SJSA1 (cell line): ENCODE measurements around the gene CCL13. TPM values are rescaled to one million over a fixed set of nuclear protein-coding genes. Genes with fewer than 3 reads are reported as not detected.

Source experiments
- DNase-seq, 2 experiments: peaks; one replicate each; pipeline ENCODE4 v3.0.0-alpha.2; 2015 to 2020; ENCODE audit warnings: low spot score in 2 of 2, low read depth in 1 of 2
- H3K27ac ChIP-seq: fragments of 250-450 bp; sonication (Bioruptor Pico); 2 replicates; pipeline ENCODE4 v1.5.1; 2020; ENCODE audit warnings: mild to moderate bottlenecking, moderate library complexity
- H3K27me3 ChIP-seq: fragments of 250-450 bp; sonication (Bioruptor Pico); replicated peaks from 2 replicates; pipeline ENCODE4 v1.5.1; 2020; ENCODE audit warnings: mild to moderate bottlenecking, moderate library complexity
- H3K36me3 ChIP-seq: fragments of 250-450 bp; sonication (Bioruptor Pico); 2 replicates; pipeline ENCODE4 v1.5.1; 2020; ENCODE audit warnings: mild to moderate bottlenecking
- H3K4me1 ChIP-seq: fragments of 250-450 bp; sonication (Bioruptor Pico); replicated peaks from 2 replicates; pipeline ENCODE4 v1.6.1; 2021; ENCODE audit warnings: mild to moderate bottlenecking
- H3K4me3 ChIP-seq: fragments of 250-450 bp; sonication (Bioruptor Pico); 2 replicates; pipeline ENCODE4 v1.5.1; 2020; ENCODE audit warnings: mild to moderate bottlenecking
- H3K9me3 ChIP-seq: fragments of 250-450 bp; sonication (Bioruptor Pico); replicated peaks from 2 replicates; pipeline ENCODE4 v1.5.1; 2020; ENCODE audit warnings: mild to moderate bottlenecking
- total RNA-seq: library from RNA; depleted of rRNA; stranded (reverse); fragments of >200 nt; shearing (Covaris generic); gene quantifications from 2 replicates; pipeline ENCODE4 v1.2.3, GENCODE V29; 2014

The CCL13 gene
- total RNA-seq, 1 experiment from 2014 or later: not detected

DNA sequence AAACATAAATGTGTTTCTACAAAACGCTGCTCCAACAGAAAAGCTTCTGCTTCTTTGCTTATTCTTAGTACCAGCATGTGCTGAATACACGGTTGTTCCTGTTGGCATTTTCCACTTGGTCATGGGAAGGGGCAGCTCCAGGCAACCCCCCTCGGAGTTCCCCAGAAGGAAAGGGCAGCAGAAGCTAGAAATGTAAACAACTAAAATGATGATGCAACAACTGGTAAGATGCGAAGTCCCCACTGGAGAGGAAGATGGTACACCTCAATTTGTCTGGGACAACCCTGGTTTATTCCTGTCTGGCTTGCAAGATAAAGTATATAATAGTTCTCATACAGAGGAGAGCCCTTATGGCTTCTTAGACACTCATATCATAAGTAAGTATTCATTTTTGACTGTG lies 9.2 kb upstream of the CCL13 start:
- Histone ChIP-seq H3K4me3 (no peak overlapping the region), H3K27ac (no peak overlapping the region), H3K27me3 (no peaks in the 10 kb centered on the region), H3K36me3 (no peaks in the 10 kb centered on the region), H3K9me3 (no peaks in the 10 kb centered on the region), H3K4me1 (peaks cover 6% of the 10 kb centered on the region)
- DNase-seq: no peak

DNA sequence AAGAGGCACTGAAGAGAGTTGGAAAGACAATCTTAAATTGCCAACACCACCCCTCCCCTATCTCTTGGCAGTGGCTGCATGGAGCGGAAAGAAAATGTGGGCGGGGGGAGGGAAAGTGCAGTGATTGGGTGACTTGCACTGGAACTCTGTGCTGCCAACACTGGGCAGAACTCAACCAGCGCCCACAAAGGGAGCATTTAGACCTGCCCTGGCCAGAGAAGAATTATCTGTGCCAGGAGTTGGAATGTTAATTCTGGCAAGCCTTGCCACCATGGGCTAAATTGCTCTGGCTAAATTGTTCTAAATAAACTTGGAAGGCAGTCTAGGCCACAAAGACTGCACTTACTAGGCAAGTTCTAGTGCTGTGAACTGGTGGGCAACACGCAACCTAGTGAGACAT lies 6.5 kb upstream of the CCL13 start:
- H3K4me1 ChIP-seq: peaks cover 6% of the 10 kb centered on the region
- no peak for DNase-seq
- H3K9me3 ChIP-seq: no peaks in the 10 kb centered on the region
- H3K27ac ChIP-seq: no peak overlapping the region
- no peak overlapping the region for H3K4me3 ChIP-seq
- H3K36me3 ChIP-seq: no peaks in the 10 kb centered on the region
- 0 out of 2 replicates have a peak, but pooled peaks cover 2% of the 10 kb centered on the region for H3K27me3 ChIP-seq

DNA sequence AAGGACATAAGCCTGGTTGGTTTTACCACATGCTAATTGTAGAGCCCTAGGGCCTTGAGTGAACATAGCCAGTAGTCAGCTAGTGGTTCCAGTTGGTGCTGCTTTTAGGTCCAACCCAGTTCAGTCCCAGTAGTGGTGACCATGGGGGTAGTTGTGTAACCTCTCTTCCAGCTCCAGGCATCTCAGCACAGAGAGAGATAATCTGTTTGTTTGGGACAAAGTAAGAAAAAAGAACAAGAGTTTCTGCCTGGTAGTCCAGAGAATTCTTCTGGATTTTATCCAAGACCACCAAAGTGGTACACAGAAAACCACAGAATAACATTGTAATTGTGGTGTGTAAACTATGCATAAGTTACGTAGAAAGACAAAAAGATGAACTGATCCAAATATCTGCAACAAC lies 5.2 kb upstream of the CCL13 start:
- DNase-seq: peak in 1 of 2 experiments; percentile 66
- H3K27ac ChIP-seq: no peak overlapping the region
- no peaks in the 10 kb centered on the region for H3K9me3 ChIP-seq
- peaks cover 6% of the 10 kb centered on the region for H3K4me1 ChIP-seq
- H3K36me3 ChIP-seq: no peaks in the 10 kb centered on the region
- H3K27me3 ChIP-seq: 0 out of 2 replicates have a peak, but pooled peaks cover 2% of the 10 kb centered on the region
- H3K4me3 ChIP-seq: no peak overlapping the region

DNA sequence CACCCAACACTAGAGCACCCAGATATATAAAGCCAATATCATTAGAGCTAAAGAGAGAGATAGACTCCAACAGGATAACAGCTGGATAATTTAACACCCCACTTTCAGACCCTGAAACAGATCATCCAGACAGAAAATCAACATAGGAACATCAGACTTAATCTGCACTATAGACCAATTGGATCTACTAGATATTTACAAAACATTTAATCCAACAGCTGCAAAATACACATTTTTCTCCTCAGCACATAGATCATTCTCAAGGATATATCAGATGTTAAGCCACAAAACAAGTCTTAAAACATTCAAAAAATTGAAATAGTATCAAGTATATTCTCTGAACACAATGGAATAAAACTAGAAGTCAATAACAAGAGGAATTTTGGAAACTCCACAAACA lies 4.1 kb upstream of the CCL13 start:
- Histone ChIP-seq H3K4me1 (peaks cover 6% of the 10 kb centered on the region), H3K27me3 (0 out of 2 replicates have a peak, but pooled peaks cover 2% of the 10 kb centered on the region), H3K9me3 (no peaks in the 10 kb centered on the region), H3K36me3 (no peaks in the 10 kb centered on the region), H3K27ac (no peak overlapping the region), H3K4me3 (no peak overlapping the region)
- no peak for DNase-seq

DNA sequence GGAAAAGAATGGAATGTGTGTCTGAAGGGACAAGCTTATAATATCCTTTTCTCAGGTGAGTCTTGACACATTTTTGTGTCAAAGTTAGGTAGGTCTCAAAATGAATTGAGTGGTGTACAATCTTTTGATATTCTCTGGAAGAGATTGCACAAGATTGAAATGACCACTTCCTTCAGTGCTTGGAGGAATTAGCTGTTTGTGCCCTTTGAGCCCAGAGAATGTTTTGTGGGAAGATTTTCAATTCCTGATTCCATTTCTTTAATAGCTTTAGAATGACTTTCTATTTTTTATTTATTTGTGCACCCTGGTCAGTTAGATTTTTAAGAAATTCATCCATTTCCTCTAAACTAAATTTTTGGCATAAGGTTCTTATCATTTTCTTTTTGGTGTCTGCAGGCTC lies 1.6 kb upstream of the CCL13 start:
- H3K9me3 ChIP-seq: no peaks in the 10 kb centered on the region
- no peak overlapping the region for H3K4me3 ChIP-seq
- peaks cover 6% of the 10 kb centered on the region for H3K4me1 ChIP-seq
- 0 out of 2 replicates have a peak, but pooled peaks cover 2% of the 10 kb centered on the region for H3K27me3 ChIP-seq
- no peak for DNase-seq
- H3K36me3 ChIP-seq: no peaks in the 10 kb centered on the region
- H3K27ac ChIP-seq: no peak overlapping the region

DNA sequence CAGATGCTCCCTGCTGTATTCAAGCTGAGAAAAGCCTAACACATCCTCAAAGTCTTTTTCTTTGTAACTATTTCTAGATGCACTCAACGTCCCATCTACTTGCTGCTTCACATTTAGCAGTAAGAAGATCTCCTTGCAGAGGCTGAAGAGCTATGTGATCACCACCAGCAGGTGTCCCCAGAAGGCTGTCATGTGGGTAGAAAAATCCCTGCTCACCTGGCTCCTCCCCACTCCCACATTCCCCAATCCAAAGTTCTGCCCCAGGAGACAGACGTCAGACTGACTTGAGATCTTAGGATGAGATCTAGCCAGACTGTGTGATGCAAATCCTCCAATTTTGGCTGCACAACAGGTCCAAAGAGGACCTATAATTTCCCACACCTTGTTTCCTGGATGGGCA lies 1.1 kb downstream of the CCL13 start:
- no peaks in the 10 kb centered on the region for H3K4me1 ChIP-seq

DNA sequence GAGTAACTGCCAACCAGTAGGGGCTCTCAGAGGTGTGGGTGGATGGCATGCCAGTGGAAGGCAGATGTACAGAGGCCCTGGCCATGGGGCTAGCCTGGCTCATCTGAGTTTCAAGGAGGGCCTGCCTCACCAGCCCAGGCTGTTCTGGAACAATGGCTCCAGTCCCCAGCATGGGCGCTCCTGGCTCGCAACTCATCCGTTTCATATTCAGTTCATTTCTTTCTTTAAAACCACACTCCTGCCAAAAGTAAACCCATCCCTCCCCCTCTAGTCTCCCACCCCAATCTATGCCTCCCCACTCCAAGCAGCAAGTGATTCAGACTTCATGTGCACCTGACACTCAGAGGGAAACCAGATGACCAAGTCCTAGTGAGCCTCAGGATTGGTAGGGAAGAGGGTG lies 2.4 kb downstream of the CCL13 start:
- 0 out of 2 replicates have a peak, but pooled peaks cover 2% of the 10 kb centered on the region for H3K27me3 ChIP-seq
- H3K4me3 ChIP-seq: no peak overlapping the region
- no peak overlapping the region for H3K27ac ChIP-seq
- H3K9me3 ChIP-seq: no peaks in the 10 kb centered on the region
- DNase-seq: no peak
- no peaks in the 10 kb centered on the region for H3K36me3 ChIP-seq
- H3K4me1 ChIP-seq: no peaks in the 10 kb centered on the region

More for the DNA sequence above, 1.1 kb downstream of the CCL13 start:
- Histone ChIP-seq H3K9me3 (no peaks in the 10 kb centered on the region), H3K36me3 (no peaks in the 10 kb centered on the region), H3K27ac (no peak overlapping the region), H3K27me3 (0 out of 2 replicates have a peak, but pooled peaks cover 2% of the 10 kb centered on the region), H3K4me3 (no peak overlapping the region)
- no peak for DNase-seq

DNA sequence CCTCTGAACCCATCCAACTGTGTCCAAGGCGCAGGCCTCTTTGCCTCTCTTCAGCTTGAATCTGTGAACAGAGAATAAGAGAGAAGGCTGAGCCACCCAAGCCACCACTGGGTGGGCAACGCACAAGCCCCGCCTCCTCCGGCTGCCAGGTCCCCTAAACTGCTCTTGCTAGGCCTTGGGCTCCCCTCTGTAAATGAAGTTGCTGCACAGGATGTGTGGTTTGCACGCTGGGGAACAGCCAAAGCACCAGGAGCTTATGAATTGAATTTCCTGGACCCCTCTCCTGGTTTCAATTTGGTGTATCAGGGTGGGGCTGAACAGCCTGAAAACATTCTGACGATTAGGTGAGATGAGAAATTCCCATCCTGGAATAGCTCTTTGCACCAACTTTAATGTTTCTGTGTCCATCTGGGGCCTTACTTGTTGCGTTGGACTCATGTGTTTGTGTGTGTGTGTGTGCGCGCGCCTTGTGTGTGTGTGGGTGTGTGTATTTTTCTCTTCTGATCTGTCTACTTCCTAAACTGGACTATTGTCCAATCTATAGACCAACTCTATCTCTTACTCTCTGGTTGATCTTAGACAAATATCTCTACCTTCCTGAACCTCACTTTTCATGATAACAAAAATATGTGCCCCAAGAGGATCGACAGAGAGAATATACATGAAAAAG lies 4.5 kb downstream of the CCL13 start:
- Histone ChIP-seq H3K27me3 (no peaks in the 10 kb centered on the region), H3K4me3 (no peak overlapping the region), H3K27ac (no peak overlapping the region), H3K36me3 (no peaks in the 10 kb centered on the region), H3K4me1 (no peaks in the 10 kb centered on the region), H3K9me3 (no peaks in the 10 kb centered on the region)
- DNase-seq: no peak

DNA sequence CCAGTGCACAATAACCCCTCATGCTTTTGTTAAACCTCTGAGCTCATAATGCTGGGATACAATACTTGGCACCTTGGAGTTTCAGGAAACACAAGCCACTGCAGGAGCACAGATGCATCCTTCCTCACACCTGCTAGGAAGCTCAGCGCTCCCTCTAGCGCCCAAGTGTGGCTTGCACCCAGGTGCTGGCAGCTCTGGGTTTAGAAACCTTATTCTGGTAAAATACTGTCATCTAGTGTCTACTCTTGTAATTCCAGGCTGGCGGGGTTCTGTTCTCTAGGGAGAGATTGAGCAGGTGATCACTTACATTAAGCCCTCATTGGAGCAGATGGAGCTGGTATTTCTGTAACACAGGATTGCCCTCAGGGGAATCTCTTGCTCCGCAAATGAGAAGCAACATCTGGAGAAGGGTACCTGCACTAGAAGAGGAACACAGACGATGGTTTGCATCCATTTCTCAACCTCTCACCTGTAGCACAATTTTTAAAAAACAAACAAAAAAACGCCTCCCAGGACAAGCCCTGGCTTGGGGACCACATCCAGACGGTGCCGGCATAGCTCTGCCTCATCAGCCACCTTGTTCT lies 5.3 kb downstream of the CCL13 start:
- Histone ChIP-seq H3K9me3 (no peaks in the 10 kb centered on the region), H3K36me3 (no peaks in the 10 kb centered on the region), H3K27me3 (no peaks in the 10 kb centered on the region), H3K4me1 (no peaks in the 10 kb centered on the region), H3K4me3 (no peak overlapping the region), H3K27ac (no peak overlapping the region)
- DNase-seq: peak; percentile 64 to 83

DNA sequence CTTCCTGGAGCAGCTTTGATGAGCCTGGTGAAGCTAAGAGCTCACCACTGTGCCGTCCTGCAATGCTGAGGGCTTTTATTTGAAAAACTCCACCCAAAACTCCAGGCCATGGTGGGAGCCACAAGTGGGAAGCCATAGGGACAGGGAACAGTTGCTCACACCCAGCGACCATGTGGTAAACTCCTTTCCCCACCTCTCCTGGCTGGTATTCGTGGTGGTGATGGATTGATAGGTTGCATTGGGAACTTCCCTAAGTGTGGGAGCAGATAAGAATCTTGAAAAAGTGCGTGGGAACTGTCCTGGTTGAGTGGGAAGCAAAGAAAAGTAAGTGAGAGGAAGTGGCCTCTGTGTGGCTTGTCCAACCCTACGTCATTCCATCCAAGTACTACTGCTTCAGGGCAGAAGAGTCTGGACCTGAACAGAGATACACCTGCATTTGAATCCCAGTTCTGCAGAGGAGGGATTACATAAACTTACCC lies 6.9 kb downstream of the CCL13 start, which contains the start of gene CCL1:
TSS of gene CCL1 (minus strand) at position 51 of the 479 bp plus-strand sequence. CDS start 72 bp downstream, outside the sequence.
- no peak for DNase-seq
- no peaks in the 10 kb centered on the region for H3K27me3 ChIP-seq
- no peaks in the 10 kb centered on the region for H3K36me3 ChIP-seq
- no peak within 1 kb of the TSS for H3K27ac ChIP-seq
- no peak within 1 kb of the TSS for H3K4me3 ChIP-seq
- H3K9me3 ChIP-seq: no peaks in the 10 kb centered on the region
- no peaks in the 10 kb centered on the region for H3K4me1 ChIP-seq

DNA sequence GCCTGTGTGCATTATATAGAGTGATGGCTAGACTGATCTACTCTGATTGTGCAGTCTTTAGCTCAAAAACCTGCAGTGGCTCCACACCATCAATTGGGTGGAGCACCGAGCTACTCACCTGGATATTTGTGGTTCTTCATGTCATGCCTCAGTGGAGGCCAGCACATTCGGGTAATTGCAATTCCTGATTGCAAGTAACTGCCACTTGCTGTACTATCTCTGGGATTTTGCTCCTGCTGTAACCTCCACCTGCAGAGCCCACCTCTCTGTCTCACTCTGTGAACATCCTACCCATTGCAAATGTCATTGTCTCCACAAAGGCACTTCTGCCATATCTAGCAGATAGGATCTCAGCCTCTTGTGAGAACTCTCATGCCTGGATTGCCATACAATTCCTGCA lies 8.5 kb downstream of the CCL13 start:
- DNase-seq: no peak
- Histone ChIP-seq H3K27ac (no peak overlapping the region), H3K4me1 (no peaks in the 10 kb centered on the region), H3K36me3 (no peaks in the 10 kb centered on the region), H3K9me3 (no peaks in the 10 kb centered on the region), H3K4me3 (no peak overlapping the region), H3K27me3 (no peaks in the 10 kb centered on the region)

DNA sequence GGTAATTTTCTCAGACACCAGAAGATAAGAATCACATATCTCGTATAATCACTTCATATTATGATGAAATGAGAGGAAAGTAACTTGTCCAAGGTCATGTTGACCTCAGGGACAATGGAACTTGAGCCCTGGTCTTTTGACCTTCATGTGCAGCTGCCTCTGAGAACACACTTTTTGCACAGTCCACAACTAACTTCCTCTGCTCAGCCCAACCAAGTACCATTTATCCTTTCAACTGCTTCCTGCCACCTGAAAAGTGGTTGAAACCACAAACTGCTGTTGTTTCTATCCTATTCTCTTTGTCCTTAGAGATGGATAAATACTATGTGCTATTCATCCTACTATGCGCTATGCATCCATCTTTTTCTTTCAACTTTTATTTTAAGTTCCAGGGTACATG lies 9.1 kb downstream of the CCL13 start:
- Histone ChIP-seq H3K27me3 (no peaks in the 10 kb centered on the region), H3K4me1 (no peaks in the 10 kb centered on the region), H3K36me3 (no peaks in the 10 kb centered on the region), H3K4me3 (no peak overlapping the region), H3K27ac (no peak overlapping the region), H3K9me3 (no peaks in the 10 kb centered on the region)
- no peak for DNase-seq

DNA sequence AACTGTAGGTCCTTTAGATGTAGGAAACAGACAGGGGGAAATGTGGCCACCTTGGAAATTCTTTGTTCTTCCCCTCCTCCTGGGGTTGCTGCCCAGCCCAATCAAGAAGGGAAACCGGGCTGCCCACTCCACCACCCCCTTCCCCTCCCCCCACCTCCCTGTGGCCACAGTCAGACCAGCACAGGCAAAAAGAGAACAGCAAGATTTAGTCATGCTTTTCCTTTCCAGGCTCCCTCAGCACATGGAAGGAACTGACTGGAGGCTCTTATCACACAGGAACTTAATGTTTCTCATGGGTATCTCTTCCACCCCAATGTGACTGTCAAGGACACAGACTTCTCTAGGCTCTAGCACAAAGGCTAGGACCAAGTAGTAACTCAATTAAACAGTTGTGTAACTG lies 9.7 kb downstream of the CCL13 start:
- Histone ChIP-seq H3K27me3 (no peaks in the 10 kb centered on the region), H3K4me3 (no peak overlapping the region), H3K9me3 (no peaks in the 10 kb centered on the region), H3K36me3 (no peaks in the 10 kb centered on the region), H3K4me1 (no peaks in the 10 kb centered on the region), H3K27ac (no peak overlapping the region)
- DNase-seq: no peak

DNA sequence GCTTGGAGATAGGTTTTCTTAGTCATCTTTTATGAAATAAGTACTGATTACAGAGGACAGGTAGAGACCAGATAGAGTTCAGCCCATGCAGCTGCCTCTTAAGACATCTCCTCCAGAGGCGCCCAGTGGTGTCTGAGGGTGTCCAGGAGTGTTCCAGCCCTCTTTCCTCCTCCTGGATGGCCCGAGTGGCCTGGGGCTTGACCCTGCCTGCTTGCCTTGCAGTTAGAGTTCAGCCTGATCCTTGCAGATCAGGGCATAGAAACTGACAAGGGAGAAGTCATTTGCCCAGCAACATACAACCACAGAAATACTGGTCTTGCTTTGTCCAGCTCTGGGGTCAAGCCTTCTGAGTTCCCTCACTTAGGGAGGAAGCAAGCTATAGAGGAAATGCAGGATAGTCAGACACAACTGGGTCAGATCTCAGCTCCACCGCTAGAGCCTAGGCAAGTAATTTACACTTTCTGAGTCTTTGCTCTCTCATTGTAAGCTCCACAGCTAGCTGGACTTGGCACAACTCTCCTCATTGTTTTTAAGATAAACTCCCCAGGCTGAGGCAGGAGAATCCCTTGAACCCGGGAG lies 10.3 kb downstream of the CCL13 start:
- Histone ChIP-seq H3K36me3 (no peaks in the 10 kb centered on the region), H3K27ac (no peak overlapping the region), H3K4me1 (no peaks in the 10 kb centered on the region), H3K27me3 (no peaks in the 10 kb centered on the region), H3K9me3 (no peaks in the 10 kb centered on the region), H3K4me3 (no peak overlapping the region)
- no peak for DNase-seq
